ENCODE results near the gene PROP1.
"Not testable (repeated sequence)": the region's sequence is repeated elsewhere in the genome, so short reads cannot be mapped to it uniquely, and the experiment has no call there.

Gene PROP1

DNA sequence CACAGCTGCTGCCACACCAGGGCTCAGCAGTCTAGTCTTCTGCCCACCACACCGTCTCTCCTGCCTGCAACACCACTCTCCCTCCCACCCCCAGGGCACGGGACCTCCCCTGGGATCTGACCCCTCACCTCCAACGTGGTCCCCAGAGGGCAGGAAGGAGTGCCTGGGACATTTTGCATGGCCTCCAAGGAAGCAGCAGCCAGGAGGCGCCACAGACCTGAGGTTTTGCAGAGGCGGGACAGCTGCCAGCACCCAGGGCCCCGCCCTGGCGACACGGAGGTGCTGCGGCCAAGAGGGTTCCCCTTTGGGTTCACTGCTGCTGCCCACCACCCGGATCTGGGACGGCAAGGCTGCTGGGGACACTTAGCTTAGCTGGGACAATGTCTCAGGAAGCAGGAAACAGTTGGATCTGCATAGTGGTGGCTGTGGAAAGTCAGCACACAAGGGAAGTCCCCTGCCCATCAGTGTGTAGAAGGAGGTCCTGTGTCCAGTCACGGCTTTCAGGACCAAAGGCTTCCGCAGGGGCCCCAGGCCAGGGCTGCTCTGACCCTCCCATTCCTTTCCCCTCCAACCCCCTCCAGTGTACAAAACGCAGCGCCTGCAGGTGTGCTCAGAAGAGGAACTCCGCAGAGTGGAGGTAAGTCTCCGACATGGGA is 13.8 kb downstream of the PROP1 start:
- DNase-seq, result no peak

GRCh38 chr5:177981296-177982071 is 14.6 kb downstream of the PROP1 start:
- DNase-seq, result no peak

DNA sequence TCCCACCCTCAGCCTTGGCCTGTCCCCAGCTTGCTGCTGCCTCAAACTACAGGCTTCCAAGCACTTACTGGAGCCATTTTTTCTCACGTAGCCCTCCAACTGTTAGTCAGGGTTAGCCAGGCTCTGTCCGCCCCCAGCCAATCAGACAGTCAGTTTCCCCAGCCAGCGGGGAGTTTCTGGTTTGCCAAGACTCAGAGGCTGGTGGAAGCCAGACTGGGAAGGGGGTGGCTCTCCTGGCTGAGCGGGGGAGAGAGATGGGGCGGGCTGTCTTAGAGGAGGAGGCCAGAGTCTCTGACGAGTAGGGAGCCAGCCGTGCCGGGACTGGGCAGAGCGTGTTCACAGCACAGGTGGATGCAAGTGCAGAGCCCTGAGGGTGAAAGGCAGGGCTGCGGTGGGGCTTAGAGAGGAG is 15.3 kb downstream of the PROP1 start:
- DNase-seq, result no peak

DNA sequence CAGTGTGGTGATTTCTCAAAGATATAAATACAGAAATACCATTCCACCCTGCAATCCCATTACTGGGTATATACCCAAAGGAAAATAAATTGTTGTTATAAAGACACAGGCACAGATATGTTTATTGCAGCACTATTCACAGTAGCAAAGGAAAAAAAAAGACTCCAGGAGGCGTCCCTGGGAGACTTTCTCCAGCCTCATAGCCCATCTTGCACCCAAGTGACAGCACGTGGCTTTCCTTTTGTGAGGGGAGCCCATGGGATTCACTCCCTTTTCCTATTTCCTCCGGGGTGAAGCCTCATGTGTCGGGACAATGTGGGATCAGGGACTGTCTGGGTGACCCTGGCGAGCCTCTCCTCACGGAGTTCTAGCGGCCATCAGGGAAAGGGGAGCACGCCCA is 18.4 kb downstream of the PROP1 start:
- DNase-seq, result not testable (repeated sequence)

GRCh38 chr5:177973066-177973635 is 22.9 kb downstream of the PROP1 start:
- DNase-seq, result no peak

- no peak for DNase-seq
Observed at GRCh38 chr5:177972613-177973012, 23.4 kb downstream of the PROP1 start.

DNA sequence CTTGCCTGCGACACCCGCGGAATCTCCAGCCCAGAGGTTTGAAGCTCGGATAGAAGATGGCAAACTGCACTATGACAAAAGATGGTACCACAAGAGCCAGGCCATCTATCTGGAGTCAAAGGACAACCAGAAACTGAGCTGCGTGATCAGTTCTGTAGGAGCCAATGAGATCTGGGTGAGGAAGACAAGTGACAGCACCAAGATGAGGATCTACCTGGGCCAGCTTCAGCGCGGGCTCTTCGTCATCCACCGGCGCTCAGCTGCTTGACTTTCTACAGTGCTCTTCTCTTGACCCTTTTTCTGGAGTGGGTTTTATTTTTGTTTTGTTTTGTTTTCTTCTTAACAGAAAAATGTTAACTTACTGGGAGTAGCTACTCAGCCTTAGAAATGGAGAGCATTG is 24.0 kb downstream of the PROP1 start:
- not testable (repeated sequence) for DNase-seq

- DNase-seq, result no peak
Observed at GRCh38 chr5:177968661-177969211, 27.3 kb downstream of the PROP1 start.

- DNase-seq, result no peak
Observed at GRCh38 chr5:177967221-177967887, 28.7 kb downstream of the PROP1 start.

DNA sequence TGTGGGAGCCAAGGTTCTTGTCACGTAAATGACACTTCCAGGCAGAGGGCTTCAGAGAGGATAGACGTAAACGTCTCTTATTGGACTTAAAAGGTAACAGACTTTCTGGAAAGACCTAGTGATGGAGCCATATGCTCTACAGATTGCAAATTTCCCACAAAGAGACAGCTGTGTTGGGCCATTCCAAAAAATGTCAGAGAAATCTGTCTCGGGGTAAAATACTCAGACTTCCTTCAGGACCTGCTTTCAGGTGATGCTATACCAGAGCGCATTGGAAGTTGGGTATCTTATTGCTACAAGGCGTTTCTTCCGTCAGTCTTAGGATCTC is 29.2 kb downstream of the PROP1 start:
- DNase-seq, result no peak

- no peak for DNase-seq
Observed at GRCh38 chr5:177966009-177966838, 29.8 kb downstream of the PROP1 start.

DNA sequence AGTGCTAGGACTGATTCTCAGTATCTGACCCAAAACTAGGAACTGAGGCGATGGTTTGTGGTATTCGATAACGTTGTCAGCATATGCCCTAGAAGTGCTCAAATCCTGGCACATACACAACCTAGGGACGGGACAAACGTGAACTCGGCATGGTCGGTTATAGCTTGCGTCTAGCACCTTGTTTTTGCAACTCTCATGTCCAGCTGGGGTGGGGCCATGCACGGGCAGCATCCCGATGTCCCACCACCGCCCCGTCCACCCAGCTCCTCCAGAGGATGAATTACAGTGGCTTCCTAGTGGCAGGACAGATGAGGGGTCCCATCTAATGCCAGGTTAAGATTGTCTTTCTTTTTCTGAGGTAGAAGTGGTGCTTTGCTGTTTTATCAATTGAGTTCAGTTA is 31.6 kb downstream of the PROP1 start:
- no peak for DNase-seq

- DNase-seq, result no peak
Observed at GRCh38 chr5:177963966-177964365, 32.1 kb downstream of the PROP1 start.

DNA sequence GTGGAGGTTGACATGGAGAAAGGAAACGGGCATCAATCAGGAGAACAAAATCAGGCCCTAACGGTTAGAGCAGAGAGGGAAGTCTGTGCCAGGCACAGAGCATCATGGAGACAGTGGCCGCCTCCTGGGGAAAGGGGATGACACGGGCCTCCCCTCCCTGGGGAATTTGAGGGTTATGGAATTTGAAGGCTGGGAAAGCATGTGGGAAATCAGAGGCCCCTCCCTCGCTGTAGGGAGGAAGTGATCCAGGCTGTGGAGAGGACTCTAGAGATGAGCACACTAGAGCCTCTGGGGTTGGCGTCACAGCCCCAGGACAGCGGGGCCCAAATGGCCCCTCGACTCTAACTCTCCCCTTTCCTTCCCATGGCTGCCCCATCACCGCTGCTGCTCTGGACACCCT is 36.7 kb downstream of the PROP1 start:
- DNase-seq, result no peak

DNA sequence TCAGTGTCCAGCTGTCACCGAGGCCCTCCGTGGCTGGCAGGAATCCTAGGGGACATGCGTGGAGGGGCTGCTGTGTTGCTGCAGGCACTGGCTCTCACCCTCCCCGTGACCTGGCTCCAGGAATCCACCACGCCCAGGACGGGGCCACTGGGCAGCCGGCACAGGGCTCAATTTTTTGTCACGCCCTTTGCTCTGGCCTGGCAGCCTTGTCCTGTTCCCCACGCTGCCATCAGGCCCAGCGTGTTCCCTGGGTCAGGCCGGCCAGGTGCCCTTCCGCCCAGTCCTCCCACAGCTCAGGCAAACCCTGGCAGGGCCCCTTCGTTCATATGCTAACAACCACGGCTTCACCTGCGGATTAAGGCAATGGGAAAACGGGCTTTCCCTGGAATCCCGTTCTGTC is 37.3 kb downstream of the PROP1 start:
- DNase-seq, result no peak

- no peak for DNase-seq
Observed at GRCh38 chr5:177957241-177957640, 38.8 kb downstream of the PROP1 start.

DNA sequence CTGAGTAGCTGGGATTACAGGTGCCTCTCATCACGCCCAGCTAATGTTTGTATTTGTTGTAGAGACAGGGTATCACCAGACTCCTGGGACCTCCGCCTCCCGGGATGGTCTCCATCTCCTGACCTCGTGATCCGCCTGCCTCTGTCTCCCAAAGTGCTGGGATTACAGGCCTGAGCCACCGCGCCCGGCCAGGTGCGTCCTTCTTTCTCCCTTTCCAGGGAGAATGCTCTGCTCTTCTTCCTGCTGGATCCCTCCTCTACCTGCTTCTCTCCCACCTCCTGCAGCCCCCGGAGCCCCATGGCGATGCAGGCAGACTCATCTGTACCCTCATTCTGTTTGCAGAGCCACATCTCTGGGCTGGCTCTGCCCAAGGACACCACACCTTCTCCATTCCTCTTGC is 42.9 kb downstream of the PROP1 start:
- not testable (repeated sequence) for DNase-seq

DNA sequence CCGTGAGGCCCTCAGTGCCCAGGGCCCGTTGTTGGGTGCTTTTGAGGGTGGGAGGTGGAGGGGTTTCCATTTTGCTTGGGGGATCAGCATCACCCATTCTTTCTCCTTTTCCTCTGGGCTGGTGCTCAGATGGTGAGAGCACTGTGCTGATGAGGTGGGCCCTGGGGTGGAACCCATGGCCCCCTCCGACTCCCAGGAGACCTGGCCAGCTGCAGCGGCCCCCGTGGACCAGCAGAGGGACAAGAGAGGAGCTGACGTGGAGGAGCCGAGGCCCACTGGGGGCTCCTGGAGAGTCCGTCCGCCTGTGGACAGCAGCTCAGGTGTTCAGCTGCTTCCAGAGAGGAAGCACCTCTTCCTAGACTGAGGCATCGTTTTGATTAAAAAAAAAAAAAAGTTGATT is 46.4 kb downstream of the PROP1 start:
- DNase-seq, result not testable (repeated sequence)

DNA sequence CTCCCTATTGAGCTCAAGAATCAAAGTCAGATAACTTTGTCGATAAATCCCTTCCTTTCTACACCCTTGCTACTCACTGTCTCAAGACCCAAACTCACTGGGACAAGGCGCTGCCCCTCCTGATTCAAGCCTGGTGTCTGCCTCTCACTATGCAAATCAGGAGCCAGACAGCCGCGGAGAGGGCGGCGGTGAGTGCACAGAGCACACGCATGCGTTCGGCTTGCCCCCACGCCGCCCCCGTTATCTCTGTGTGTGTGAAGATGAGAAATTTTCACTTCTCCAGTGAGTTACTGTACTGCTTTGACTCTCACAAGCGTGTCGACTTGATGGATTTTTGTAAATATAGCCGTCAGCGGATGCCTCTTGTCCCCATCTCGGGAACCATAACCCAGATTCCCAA is 47.0 kb downstream of the PROP1 start:
- DNase-seq, result not testable (repeated sequence)

GRCh38 chr5:177947912-177948311 is 48.1 kb downstream of the PROP1 start:
- not testable (repeated sequence) for DNase-seq

DNA sequence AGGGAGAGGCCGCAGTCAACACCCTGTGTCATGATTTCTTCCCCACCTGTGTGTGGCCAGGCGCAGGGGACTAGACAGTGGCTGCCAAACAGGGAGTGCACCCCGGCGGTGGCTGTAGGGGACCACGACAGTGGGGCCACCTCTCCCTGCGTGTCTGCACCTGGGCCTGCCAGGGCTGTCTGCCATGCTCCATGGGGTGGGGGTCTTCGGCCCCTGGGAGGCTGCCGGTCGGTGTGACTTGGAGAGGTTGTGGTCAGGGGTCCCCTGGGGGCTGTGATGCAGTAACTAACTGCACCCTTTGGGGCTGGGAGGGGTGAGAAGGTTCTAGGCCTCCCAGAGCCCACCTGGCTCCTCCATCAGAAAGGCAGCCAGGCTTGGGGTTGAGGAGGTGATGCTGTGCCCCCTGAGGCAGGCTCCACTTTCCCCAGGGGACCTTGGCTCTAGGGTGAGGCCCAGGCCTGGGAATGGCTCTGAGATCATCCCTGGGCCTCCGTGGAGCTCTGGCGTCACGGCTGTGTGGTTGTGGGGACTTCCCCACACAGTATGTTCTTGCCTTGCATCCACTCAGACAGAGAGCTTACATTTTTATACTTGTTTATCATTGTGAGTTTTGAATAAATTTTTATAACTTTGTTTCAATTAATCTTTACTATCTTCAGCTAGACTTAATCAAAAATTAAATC is 50.3 kb downstream of the PROP1 start:
- not testable (repeated sequence) for DNase-seq

GRCh38 chr5:177945145-177945544 is 50.9 kb downstream of the PROP1 start:
- not testable (repeated sequence) for DNase-seq

All from stimulated activated naive CD4-positive, alpha-beta T cell treated with Interleukin-2 at 50 U/mL for 16 hours (primary cell).